Activated B cell treated with CpG ODN at 0.5 μM for 24 hours (primary cell): Measurements from ENCODE around the gene BSDC1. TPM values are rescaled to one million over a fixed set of nuclear protein-coding genes. Genes with fewer than 3 reads are reported as not detected.

Experiments used
- ATAC-seq: fragments of 200-7000 bp; cut with Tn5 transposase; one replicate; pipeline ENCODE4 v1.10.0; 2021; ENCODE audit warnings: low read depth, mild to moderate bottlenecking, moderate library complexity
- CTCF ChIA-PET: fragments of 350-600 bp; sonication (Branson Sonifier 250); formaldehyde crosslinking; loops from one replicate; lab custom pipeline; 2021; ENCODE audit warnings: antibody characterized with exemption; lab: Charles Lee
- POLR2A ChIA-PET: fragments of 350-600 bp; sonication (Branson Sonifier 250); formaldehyde crosslinking; loops from one replicate; lab custom pipeline; 2021; ENCODE audit warnings: antibody characterized with exemption; lab: Charles Lee
- DNase-seq: peaks from one replicate; pipeline ENCODE4 v3.0.0; 2022
- H3K27ac Mint-ChIP-seq: one replicate; pipeline ENCODE4 v1.8.0; 2020; ENCODE audit warnings: mixed read lengths
- H3K27me3 Mint-ChIP-seq: one replicate; pipeline ENCODE4 v1.8.0; 2021; ENCODE audit warnings: mixed read lengths
- H3K36me3 Mint-ChIP-seq: one replicate; pipeline ENCODE4 v1.8.0; 2021; ENCODE audit warnings: low read depth, mixed read lengths
- H3K4me1 Mint-ChIP-seq: one replicate; pipeline ENCODE4 v1.8.0; 2021; ENCODE audit warnings: mixed read lengths
- H3K4me3 Mint-ChIP-seq: one replicate; pipeline ENCODE4 v1.8.0; 2020; ENCODE audit warnings: mild to moderate bottlenecking, mixed read lengths
- H3K9me3 Mint-ChIP-seq: one replicate; pipeline ENCODE4 v1.8.0; 2020; ENCODE audit warnings: mixed read lengths
- CTCF ChIP-seq: fragments of 200-600 bp; IDR thresholded peaks from one replicate; pipeline ENCODE4 v1.8.0; 2022; ENCODE audit warnings: antibody characterized with exemption, mild to moderate bottlenecking
- intact Hi-C: fragments of 100-400 bp; cut with micrococcal nuclease; formaldehyde crosslinking; loops from one replicate; pipeline ENCODE4 v1.15.1; 2024
- total RNA-seq: library from RNA; stranded (reverse); gene quantifications from 2 replicates; pipeline ENCODE4 v1.2.3, GENCODE V29; 2022

Gene BSDC1
- total RNA-seq, 1 donor from 2014 or later: 72.2 TPM

- H3K27me3 Mint-ChIP-seq: no peaks in the 10 kb centered on the region
- H3K27ac Mint-ChIP-seq: no peak overlapping the region
- no peak for TF ChIP-seq CTCF
- intact Hi-C loops: no loop called here
- POLR2A ChIA-PET: interaction anchor here (0.7 to 1.3 kb wide), 3 partner anchors 14 to 190 kb away, joined by 3 to 5 read pairs (median 3); no protein-coding TSS in a partner anchor
- ATAC-seq: no peak
- no peak overlapping the region for H3K4me3 Mint-ChIP-seq
- DNase-seq: no peak
- H3K9me3 Mint-ChIP-seq: no peaks in the 10 kb centered on the region
- peaks cover 13% of the 10 kb centered on the region for H3K4me1 Mint-ChIP-seq
- CTCF ChIA-PET: interaction anchor here (1.1 to 1.6 kb wide), 2 partner anchors 27 to 153 kb away, joined by 3 read pairs; partner anchors contain the start of gene BSDC1
- peaks cover 66% of the 10 kb centered on the region for H3K36me3 Mint-ChIP-seq
Observed at GRCh38 chr1:32367912-32368635, 26.2 kb downstream of the BSDC1 start.

- H3K9me3 Mint-ChIP-seq: no peaks in the 10 kb centered on the region
- ChIA-PET POLR2A (interaction anchor here (0.7 to 1.7 kb wide), 2 partner anchors 29 to 115 kb away, joined by 3 to 5 read pairs; partner anchors contain the start of gene MARCKSL1), CTCF (interaction anchor here (2.5 kb wide), 1 partner anchor 150 kb away, joined by 8 read pairs; no protein-coding TSS in a partner anchor)
- peaks cover 51% of the 10 kb centered on the region for H3K36me3 Mint-ChIP-seq
- no peaks in the 10 kb centered on the region for H3K27me3 Mint-ChIP-seq
- no peak overlapping the region for H3K27ac Mint-ChIP-seq
- H3K4me3 Mint-ChIP-seq: no peak overlapping the region
- ATAC-seq (no peak), DNase-seq (no peak)
- TF ChIP-seq CTCF: no peak
- intact Hi-C loops: no loop called here
- H3K4me1 Mint-ChIP-seq: peaks cover 13% of the 10 kb centered on the region
Observed at GRCh38 chr1:32365445-32365844, 28.8 kb downstream of the BSDC1 start.

- Mint-ChIP-seq H3K9me3 (no peaks in the 10 kb centered on the region), H3K4me3 (no peak overlapping the region), H3K27me3 (no peaks in the 10 kb centered on the region), H3K27ac (no peak overlapping the region), H3K4me1 (peaks cover 19% of the 10 kb centered on the region), H3K36me3 (peaks cover 51% of the 10 kb centered on the region)
- CTCF ChIA-PET: interaction anchor here (2.5 kb wide), 1 partner anchor 149 kb away, joined by 8 read pairs; no protein-coding TSS in a partner anchor
- DNase-seq (no peak), ATAC-seq (no peak)
- intact Hi-C loops: loop anchor here (5.0 kb wide), 2 partner anchors 43 to 148 kb away; no protein-coding TSS in a partner anchor
- no peak for TF ChIP-seq CTCF
- POLR2A ChIA-PET: interaction anchor here (0.7 to 1.7 kb wide), 2 partner anchors 29 to 115 kb away, joined by 3 to 5 read pairs; partner anchors contain the start of gene MARCKSL1
Observed at GRCh38 chr1:32364836-32365235, 29.4 kb downstream of the BSDC1 start.

GRCh38 chr1:32363713-32364112 is 30.5 kb downstream of the BSDC1 start:
- H3K9me3 Mint-ChIP-seq: no peaks in the 10 kb centered on the region
- TF ChIP-seq CTCF: no peak
- no peak overlapping the region for H3K4me3 Mint-ChIP-seq
- no peak for ATAC-seq
- H3K27me3 Mint-ChIP-seq: no peaks in the 10 kb centered on the region
- ChIA-PET POLR2A (interaction anchor here (0.5 to 1.3 kb wide), 6 partner anchors 9 to 658 kb away, joined by 3 to 8 read pairs (median 4); no protein-coding TSS in a partner anchor), CTCF (interaction anchor here (1.3 to 2.5 kb wide), 2 partner anchors 47 to 148 kb away, joined by 4 to 8 read pairs; no protein-coding TSS in a partner anchor)
- DNase-seq: no peak
- intact Hi-C loops: loop anchor here (5.0 kb wide), 2 partner anchors 41 to 146 kb away; no protein-coding TSS in a partner anchor
- peaks cover 43% of the 10 kb centered on the region for H3K36me3 Mint-ChIP-seq
- peaks cover 26% of the 10 kb centered on the region for H3K4me1 Mint-ChIP-seq
- H3K27ac Mint-ChIP-seq: no peak overlapping the region
